ENCODE measurements around the gene RNF31. TPM values are rescaled to one million over a fixed set of nuclear protein-coding genes. Genes with fewer than 3 reads are reported as not detected.
"Not testable (repeated sequence)": the region's sequence is repeated elsewhere in the genome, so short reads cannot be mapped to it uniquely, and the experiment has no call there.

Gene RNF31
- total RNA-seq (2014; rRNA removed; shearing (Covaris generic)), result 67.7 and 75.0 TPM in 2 replicates

GRCh38 chr14:24146978-24147760, at the start of gene RNF31:
RNF31 (plus strand) TSS chr14:24147498; CDS start chr14:24147699, 201 bp downstream.
- Histone ChIP-seq H3K36me3 (replicated peaks; ENCODE audit: control insufficient read depth, insufficient read depth, low read length) (peaks cover 34% of the 10 kb centered on the region), H3K4me3 (ENCODE audit: insufficient read depth, low read depth, low read length) (peak within 1 kb of the TSS; percentile 84), H3K27me3 (ENCODE audit: control insufficient read depth, insufficient read depth, low read length) (no peaks in the 10 kb centered on the region)
- DNase-seq, result peak; percentile 99

GRCh38 chr14:24098229-24098926, 48.9 kb upstream of the RNF31 start:
- H3K36me3 ChIP-seq (replicated peaks; ENCODE audit: control insufficient read depth, insufficient read depth, low read length), result peaks cover 56% of the 10 kb centered on the region
- DNase-seq, result no peak
- no peaks in the 10 kb centered on the region; the same call in 1 of the 2 replicates for H3K27me3 ChIP-seq (ENCODE audit: control insufficient read depth, insufficient read depth, low read length)
- no peak overlapping the region for H3K4me3 ChIP-seq (ENCODE audit: insufficient read depth, low read depth, low read length)

GRCh38 chr14:24098927-24099813, 48.1 kb upstream of the RNF31 start:
- no peak overlapping the region for H3K4me3 ChIP-seq (ENCODE audit: insufficient read depth, low read depth, low read length)
- no peaks in the 10 kb centered on the region; the same call in 1 of the 2 replicates for H3K27me3 ChIP-seq (ENCODE audit: control insufficient read depth, insufficient read depth, low read length)
- DNase-seq, result no peak
- peaks cover 63% of the 10 kb centered on the region for H3K36me3 ChIP-seq (replicated peaks; ENCODE audit: control insufficient read depth, insufficient read depth, low read length)

DNA sequence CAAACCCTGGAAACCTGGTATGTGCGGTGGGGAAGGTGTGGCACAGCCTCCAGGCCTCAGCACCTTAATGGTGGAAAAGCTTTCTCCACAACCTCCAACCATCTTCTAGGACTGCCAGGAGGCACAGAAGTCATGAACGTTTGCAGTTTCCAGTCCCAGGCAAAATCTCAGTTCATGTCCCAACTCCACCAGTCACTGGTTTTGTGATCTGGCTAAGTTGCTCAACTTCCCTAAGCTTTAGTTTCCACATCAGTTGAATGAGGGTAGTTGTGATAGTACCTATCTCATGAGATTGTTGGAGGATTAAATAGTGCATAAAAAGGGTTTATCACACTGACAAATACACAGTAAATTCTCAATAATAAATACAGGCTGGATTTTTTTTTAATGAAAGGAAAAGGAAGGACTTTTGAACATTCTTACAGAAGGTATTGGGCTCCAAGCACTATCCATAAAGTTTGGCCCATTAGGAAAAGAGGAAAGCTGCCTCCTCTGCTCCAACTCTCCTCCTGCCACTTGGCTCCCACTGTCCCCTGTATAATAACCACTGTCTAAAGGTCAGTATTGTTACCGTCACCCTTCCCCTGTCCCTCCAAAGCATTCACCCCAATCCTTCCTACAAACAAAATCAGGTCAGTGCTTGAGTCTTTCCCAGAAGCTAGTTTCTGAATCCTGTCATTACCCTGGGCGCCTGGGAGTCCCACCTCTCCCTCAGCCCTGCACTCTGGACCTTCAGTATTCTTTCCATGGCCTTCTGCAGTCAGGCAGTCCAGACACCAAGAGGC, 46.9 kb upstream of the RNF31 start:
- no peak overlapping the region for H3K4me3 ChIP-seq (ENCODE audit: insufficient read depth, low read depth, low read length)
- H3K27me3 ChIP-seq (ENCODE audit: control insufficient read depth, insufficient read depth, low read length), result no peaks in the 10 kb centered on the region; the same call in 1 of the 2 replicates
- no peak for DNase-seq
- peaks cover 65% of the 10 kb centered on the region for H3K36me3 ChIP-seq (replicated peaks; ENCODE audit: control insufficient read depth, insufficient read depth, low read length)

- peaks cover 61% of the 10 kb centered on the region for H3K36me3 ChIP-seq (replicated peaks; ENCODE audit: control insufficient read depth, insufficient read depth, low read length)
- H3K4me3 ChIP-seq (ENCODE audit: insufficient read depth, low read depth, low read length), result no peak overlapping the region
- H3K27me3 ChIP-seq (ENCODE audit: control insufficient read depth, insufficient read depth, low read length), result no peaks in the 10 kb centered on the region
- DNase-seq, result no peak
Observed at GRCh38 chr14:24100982-24101494, 46.3 kb upstream of the RNF31 start.

DNA sequence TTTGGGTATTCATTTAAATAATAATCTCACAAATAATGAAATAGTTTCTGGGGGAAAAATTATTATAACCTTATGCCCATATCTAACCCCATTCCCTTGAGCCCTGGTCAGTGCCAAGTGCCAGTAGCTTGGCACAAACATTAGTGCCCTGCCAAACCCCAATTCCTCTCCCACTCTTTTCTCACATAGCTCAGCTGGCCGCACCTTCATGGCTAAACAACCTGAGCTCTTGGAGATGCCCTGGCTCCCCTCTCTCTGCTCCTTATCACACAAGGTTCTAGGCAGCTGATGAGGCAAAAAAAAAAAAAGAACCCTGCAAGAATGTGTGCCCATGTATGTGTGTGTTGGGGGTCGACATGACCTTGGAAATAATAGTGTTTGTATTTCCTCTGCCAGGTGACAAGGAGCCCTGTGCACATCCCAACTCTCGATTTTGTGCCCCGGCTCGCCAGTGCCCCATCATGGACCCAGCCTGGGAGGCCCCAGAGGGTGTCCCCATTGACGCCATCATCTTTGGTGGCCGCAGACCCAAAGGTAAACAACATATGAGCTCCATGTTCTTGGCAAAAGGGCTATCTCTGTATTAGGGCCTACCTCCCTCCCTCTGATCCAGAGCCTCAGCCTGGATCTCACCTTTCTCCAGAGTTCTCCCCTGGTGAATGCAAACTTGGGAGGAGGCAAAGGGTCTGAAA, 44.8 kb upstream of the RNF31 start:
- no peak overlapping the region for H3K4me3 ChIP-seq (ENCODE audit: insufficient read depth, low read depth, low read length)
- DNase-seq, result no peak
- H3K27me3 ChIP-seq (ENCODE audit: control insufficient read depth, insufficient read depth, low read length), result no peaks in the 10 kb centered on the region
- peaks cover 55% of the 10 kb centered on the region for H3K36me3 ChIP-seq (replicated peaks; ENCODE audit: control insufficient read depth, insufficient read depth, low read length)

- Histone ChIP-seq H3K36me3 (replicated peaks; ENCODE audit: control insufficient read depth, insufficient read depth, low read length) (peaks cover 49% of the 10 kb centered on the region), H3K4me3 (ENCODE audit: insufficient read depth, low read depth, low read length) (no peak overlapping the region), H3K27me3 (ENCODE audit: control insufficient read depth, insufficient read depth, low read length) (no peaks in the 10 kb centered on the region)
- DNase-seq, result no peak
Observed at GRCh38 chr14:24103451-24103850, 43.8 kb upstream of the RNF31 start.

DNA sequence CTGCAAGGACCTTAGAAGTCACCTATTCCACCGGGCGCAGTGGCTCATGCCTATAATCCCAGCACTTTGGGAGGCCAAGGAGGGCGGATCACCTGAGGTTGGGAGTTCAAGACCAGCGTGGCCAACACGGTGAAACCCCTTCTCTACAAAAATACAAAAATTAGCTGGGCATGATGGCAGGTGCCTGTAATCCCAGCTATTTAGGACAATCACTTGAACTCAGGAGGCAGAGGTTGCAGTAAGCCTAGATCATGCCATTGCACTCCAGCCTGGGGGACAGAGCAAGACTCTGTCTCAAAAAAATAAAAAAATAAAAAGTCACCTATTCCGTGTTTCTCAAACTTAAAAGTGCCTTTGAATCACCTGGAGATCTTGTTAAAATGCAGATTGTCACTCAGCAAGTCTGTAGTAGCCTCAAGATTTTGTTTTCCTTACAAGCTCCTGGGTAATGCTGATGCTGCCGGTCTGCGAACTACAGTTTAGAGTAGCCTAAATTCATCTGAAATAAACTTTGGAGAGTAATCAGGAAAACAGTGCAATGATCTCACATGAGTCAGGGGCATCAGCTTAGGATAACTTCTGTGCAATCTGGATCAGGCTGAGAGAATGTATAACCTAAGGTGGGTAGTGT, 41.6 kb upstream of the RNF31 start:
- not testable (repeated sequence) for DNase-seq; H3K4me3 ChIP-seq (ENCODE audit: insufficient read depth, low read depth, low read length); H3K27me3 ChIP-seq (ENCODE audit: control insufficient read depth, insufficient read depth, low read length)
- peaks cover 27% of the 10 kb centered on the region for H3K36me3 ChIP-seq (replicated peaks; ENCODE audit: control insufficient read depth, insufficient read depth, low read length)

DNA sequence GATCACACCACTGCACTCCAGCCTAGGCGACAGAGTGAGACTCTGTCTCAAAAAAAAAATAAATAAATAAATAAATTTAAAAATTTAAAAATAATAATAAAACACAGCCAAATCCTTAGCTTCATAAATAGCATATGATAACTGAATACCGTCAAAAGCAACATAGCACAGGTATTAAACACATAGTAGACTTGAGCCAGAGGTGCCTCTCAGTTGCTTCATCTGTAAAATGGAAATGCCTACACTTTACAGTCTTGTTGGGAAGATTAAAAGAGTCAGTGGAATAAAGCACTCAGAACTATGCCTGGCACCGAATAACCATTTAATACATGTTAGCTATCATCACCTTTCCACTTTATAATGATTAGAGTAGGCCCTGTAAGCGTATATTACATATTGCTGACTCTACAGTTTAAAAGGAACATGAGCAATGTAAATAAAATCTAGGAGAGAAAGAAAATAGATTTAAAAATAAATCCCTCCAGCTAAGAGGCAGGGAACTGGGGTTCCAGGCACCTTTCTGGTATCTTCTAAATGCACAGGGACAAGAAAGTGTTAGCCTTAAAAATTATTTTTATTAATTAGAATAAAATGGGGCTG, 40.5 kb upstream of the RNF31 start:
- peaks cover 20% of the 10 kb centered on the region for H3K36me3 ChIP-seq (replicated peaks; ENCODE audit: control insufficient read depth, insufficient read depth, low read length)
- DNase-seq, result no peak
- H3K4me3 ChIP-seq (ENCODE audit: insufficient read depth, low read depth, low read length), result no peak overlapping the region
- H3K27me3 ChIP-seq (ENCODE audit: control insufficient read depth, insufficient read depth, low read length), result no peaks in the 10 kb centered on the region

- H3K27me3 ChIP-seq (ENCODE audit: control insufficient read depth, insufficient read depth, low read length), result no peaks in the 10 kb centered on the region
- peaks cover 10% of the 10 kb centered on the region for H3K36me3 ChIP-seq (replicated peaks; ENCODE audit: control insufficient read depth, insufficient read depth, low read length)
- no peak for DNase-seq
- H3K4me3 ChIP-seq (ENCODE audit: insufficient read depth, low read depth, low read length), result no peak overlapping the region
Observed at GRCh38 chr14:24108336-24108874, 38.9 kb upstream of the RNF31 start.

DNA sequence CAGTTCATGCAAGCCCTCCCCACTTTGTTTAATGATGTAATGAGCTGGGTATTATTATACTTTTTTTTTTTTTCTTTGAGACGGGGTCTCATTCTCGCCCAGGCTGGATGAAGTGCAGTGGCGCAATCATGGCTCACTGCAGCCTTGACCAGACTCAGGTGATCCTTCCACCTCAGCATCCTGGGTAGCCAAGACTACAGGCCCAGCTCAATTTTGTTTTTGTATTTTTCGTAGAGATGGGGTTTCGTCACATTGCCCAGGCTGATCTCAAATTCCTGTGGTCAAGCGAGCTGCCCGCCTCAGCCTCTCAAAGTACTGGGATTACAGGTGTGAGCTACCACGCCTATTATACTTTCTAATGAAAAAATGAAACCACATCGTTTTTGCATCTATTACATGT, 37.2 kb upstream of the RNF31 start:
- no peak overlapping the region for H3K4me3 ChIP-seq (ENCODE audit: insufficient read depth, low read depth, low read length)
- H3K36me3 ChIP-seq (replicated peaks; ENCODE audit: control insufficient read depth, insufficient read depth, low read length), result no peaks in the 10 kb centered on the region
- no peak for DNase-seq
- no peaks in the 10 kb centered on the region for H3K27me3 ChIP-seq (ENCODE audit: control insufficient read depth, insufficient read depth, low read length)

DNA sequence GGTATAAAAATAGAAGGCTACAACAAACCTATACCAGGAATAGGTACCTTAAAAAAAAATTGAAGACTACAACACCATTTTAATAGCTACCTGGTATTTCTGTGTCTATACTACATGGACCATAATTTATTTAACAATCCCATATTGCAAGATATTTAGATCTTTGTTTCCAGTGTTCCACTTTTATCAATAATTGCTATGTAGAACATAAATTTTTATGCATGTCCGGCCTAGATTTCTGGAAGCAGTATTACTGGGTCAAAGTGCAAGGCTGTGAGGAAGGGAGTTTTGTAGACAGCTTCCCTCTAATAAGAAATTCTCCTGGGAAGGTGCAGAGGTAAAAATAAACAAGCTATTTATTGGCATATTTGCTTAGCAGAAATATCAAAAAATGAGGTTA, 36.8 kb upstream of the RNF31 start:
- H3K36me3 ChIP-seq (replicated peaks; ENCODE audit: control insufficient read depth, insufficient read depth, low read length), result no peaks in the 10 kb centered on the region
- no peak for DNase-seq
- H3K4me3 ChIP-seq (ENCODE audit: insufficient read depth, low read depth, low read length), result no peak overlapping the region
- H3K27me3 ChIP-seq (ENCODE audit: control insufficient read depth, insufficient read depth, low read length), result no peaks in the 10 kb centered on the region

Measured in H7 (cell line).